Measurements from ENCODE around the gene BABAM2. TPM values are rescaled to one million over a fixed set of nuclear protein-coding genes. Genes with fewer than 3 reads are reported as not detected.

Gene BABAM2
- polyA plus RNA-seq, 4 donors = 43.6 to 58.2 (median 51.3) TPM

GRCh38 chr2:28268386-28268785, 377.9 kb downstream of the BABAM2 start:
- DNase-seq (ENCODE audit: low read depth in 4 of 4, low spot score in 2 of 4) = no peak

DNA sequence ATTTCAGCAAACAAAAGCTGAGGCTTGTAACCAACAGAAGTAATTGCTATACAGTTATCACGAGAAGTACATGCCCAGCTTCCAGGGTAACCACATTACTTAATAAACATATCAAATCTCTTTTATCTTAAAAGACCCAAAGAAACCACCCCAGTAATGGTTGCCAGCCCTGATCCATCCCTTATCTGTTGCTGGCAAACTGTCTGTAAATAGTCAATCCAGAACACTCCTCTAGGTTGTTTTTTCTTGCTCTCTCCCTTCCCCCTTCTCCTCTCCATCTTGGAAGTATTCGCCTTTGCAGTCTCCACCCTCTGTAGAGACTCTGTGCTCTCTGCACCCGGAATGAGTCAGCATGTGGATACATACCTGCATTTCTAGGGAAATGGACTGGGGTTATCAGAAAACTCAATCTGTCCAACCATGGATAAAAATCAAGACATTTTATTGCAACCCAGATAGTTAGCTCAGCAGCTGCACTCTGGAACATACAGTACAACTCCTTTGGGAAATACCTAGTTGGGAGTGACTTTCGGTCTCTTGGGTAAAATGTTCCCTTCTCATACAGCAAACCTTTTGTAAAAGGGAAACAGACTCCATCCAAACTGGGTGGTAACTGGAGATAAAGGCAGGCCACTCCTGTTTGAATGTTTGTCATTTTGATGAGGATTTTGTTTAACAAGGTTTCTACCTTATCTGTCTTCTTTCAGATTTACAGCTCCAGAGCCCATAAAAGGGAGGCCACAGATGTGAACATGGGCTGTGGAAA, 378.7 kb downstream of the BABAM2 start:
- DNase-seq (ENCODE audit: low read depth in 4 of 4, low spot score in 2 of 4) = no peak

DNA sequence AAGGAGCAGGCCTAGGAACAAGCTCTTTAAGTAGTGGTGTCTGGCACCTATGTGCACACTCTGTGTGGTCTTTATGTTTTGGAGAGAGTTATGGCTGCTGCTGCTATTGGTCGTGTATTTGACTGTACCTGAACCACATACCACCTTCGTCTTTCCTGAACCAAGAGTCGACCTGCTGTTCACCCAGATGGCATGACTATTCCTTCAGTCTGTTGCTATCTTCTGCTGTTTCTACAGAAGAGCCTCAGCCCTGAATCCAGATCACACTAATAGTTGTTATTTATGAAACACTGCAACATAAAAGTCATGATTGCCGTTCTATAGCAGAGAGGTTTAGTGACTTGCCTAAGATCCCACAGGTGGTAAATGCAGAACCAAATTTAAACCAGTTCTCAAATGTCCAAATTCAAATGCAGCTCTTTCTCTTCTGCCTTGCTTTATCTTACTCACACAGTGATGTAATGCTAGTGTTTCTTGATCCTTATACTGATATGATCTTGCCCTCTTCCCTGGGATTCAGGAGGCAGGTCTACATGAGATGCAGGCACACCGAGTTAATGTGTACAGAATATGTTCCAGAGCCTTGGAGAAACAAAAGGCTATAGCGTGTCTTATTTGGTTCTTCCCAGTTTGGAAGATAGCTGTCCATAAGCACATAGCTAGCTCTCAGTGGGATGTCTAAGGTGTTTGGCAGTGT, 380.1 kb downstream of the BABAM2 start:
- DNase-seq (ENCODE audit: low read depth in 4 of 4, low spot score in 2 of 4) = no peak

- DNase-seq (ENCODE audit: low read depth in 4 of 4, low spot score in 2 of 4) = no peak
These were observed 380.8 kb downstream of the BABAM2 start for GRCh38 chr2:28271231-28271918.

GRCh38 chr2:28271919-28272250, 381.4 kb downstream of the BABAM2 start:
- no peak for DNase-seq (ENCODE audit: low read depth in 4 of 4, low spot score in 2 of 4)

DNA sequence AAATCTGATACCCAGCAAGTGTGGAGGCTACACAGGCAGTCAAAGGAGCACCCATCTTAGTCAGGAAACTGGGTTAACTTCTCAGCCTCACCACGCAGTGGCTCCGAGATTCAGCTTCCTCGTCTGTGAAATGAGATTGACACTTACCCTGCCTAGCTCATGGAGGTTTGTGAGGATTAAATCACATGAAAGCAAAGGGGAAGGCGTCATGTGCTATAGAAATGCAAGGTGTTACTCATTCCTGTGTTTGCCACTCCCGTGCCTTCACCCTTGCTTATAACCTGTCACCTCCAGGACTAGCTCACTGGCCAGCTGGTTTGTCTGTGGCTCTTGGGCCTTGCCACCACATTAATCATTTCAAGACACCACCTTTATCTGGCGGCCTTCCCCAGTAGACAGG, 383.2 kb downstream of the BABAM2 start:
- no peak for DNase-seq (ENCODE audit: low read depth in 4 of 4, low spot score in 2 of 4)

DNA sequence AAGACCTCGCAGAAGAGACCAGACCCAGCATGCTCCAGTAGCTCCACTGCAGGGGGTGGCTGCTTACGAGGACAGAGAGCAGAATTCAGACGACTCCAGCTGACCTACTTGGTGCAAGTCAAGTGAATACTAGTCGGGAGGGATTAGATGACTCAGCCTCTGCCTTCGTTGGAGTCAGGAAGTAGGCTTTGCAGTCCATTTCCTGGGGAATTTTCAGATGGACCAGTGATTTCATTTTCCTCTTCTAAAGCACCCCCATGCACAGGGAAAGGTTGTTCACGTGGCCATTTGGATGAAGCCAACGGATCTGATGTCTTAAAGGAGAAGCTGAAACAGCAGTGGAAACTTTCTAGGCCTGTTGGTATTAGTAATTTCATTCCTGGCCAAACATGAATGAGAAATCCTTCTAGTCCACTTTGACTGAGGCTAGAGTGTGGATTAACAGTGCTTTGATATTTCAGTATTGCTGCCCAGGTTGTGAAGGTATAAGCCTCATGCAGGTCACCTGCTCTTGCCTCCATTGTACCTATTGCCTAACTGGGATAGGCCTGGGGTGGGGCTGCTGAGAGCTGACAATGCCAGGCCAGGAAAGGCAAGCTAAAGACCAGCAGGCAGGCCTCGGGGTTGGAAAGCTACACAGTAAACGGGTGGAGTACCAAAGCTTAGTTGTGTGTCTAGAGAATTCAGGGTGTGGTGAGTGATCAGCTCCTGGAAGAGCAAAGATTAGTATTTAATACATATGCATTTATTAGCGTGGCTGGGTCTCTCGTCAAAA, 384.6 kb downstream of the BABAM2 start:
- DNase-seq (ENCODE audit: low read depth in 4 of 4, low spot score in 2 of 4) = no peak

GRCh38 chr2:28276076-28276618, 385.6 kb downstream of the BABAM2 start:
- DNase-seq (ENCODE audit: low read depth in 4 of 4, low spot score in 2 of 4) = no peak

DNA sequence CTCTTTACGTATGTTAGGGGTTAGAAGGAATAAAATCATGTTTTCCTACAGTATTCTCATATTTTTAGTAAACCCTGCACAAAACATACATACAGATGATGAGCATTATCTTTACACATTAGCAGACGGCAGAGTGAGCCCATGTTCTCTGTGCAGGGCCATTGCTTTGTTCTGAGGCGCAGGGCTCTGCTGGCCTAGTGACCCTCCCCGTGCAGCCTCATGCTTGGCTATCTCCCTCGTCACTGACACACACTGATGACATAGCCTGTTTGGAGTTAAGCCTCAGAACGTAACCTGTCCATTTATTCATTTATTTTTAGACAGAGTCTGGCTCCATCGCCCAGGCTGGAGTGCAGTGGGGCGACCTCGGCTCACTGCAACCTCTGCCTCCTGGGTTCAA, 386.3 kb downstream of the BABAM2 start:
- no peak for DNase-seq (ENCODE audit: low read depth in 4 of 4, low spot score in 2 of 4)

- no peak for DNase-seq (ENCODE audit: low read depth in 4 of 4, low spot score in 2 of 4)
These were observed 386.9 kb downstream of the BABAM2 start for GRCh38 chr2:28277466-28277865.

DNA sequence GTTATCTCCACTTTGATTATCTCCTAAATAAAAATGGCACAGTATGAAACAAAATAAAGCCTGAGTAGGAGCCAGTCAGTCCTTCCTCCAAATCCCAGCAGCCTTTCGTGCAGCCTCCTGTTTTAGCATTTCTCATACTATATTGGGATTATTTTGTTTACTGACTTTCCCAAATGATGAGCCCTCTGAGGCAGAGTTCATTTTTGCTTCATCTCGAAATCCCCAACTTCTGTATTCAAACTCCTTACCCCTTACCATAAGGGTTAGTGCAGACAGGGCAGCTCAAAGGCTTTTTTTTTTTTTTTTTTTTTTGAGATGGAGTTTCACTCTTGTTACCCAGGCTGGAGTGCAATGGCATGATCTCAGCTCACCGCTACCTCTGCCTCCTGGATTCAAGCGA, 388.8 kb downstream of the BABAM2 start:
- DNase-seq (ENCODE audit: low read depth in 4 of 4, low spot score in 2 of 4) = no peak

GRCh38 chr2:28280619-28281018, 390.1 kb downstream of the BABAM2 start:
- peak in 1 of 4 donors; percentile 29 for DNase-seq (ENCODE audit: low read depth in 4 of 4, low spot score in 2 of 4)

- no peak for DNase-seq (ENCODE audit: low read depth in 4 of 4, low spot score in 2 of 4)
These were observed 391.2 kb downstream of the BABAM2 start for GRCh38 chr2:28281739-28282138.

DNA sequence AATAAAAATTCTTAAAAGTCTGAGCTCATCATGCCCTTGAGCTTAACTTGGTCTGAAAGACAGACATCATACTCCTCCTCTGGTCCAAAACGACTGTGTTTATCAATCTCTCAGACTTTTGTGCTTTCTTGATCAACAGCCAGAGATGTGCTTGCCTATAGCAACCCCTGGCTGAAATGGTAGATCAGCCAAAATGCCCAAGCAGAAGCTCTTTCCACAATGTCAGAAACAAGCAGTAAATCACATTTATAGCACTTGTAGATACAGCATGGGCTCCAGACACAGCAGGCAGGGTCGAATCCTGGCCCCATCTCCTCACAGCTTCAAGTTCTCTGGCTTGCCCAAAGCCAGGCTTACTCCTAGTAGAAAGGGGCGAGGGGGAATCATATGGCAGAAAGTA, 391.7 kb downstream of the BABAM2 start:
- no peak for DNase-seq (ENCODE audit: low read depth in 4 of 4, low spot score in 2 of 4)

DNA sequence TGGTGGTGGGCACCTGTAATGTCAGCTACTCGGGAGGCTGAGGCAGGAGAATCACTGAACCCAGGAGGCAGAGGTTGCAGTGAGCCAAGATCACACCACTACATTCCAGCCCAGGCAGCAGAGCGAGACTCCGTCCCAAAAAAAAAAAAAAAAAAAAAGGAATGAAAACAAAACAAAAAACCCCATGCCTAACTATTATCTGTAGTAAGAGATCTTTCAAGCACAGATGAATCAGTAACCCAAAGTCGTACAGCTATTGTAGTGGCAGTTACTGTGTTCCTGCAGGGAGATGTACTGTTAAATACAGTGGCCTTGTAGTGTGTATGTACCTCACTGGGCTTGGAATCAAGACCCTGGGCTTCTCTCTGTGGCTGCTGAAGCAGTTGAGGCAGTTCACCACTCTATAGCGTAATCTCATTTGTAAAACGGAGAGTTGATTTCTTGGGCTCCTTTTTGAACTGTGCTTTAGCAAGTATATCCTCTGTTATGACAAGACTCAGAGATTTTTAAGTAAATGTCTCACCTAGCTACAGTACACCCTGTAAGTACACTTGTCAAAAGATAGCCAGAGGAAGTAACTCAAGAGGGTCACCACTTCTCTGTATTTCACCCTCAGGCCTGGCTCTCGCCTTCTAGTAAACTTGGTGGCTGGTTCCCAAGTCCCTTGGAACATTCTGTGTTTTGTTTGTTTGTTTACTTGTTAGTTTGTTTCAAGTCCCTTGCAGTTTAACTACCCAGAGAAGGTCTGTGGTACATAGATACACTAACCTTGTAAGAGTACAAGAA, 392.5 kb downstream of the BABAM2 start:
- DNase-seq (ENCODE audit: low read depth in 4 of 4, low spot score in 2 of 4) = no peak

- no peak for DNase-seq (ENCODE audit: low read depth in 4 of 4, low spot score in 2 of 4)
These were observed 393.3 kb downstream of the BABAM2 start for GRCh38 chr2:28283861-28284260.

GRCh38 chr2:28286678-28287077, 396.1 kb downstream of the BABAM2 start:
- no peak for DNase-seq (ENCODE audit: low read depth in 4 of 4, low spot score in 2 of 4)

DNA sequence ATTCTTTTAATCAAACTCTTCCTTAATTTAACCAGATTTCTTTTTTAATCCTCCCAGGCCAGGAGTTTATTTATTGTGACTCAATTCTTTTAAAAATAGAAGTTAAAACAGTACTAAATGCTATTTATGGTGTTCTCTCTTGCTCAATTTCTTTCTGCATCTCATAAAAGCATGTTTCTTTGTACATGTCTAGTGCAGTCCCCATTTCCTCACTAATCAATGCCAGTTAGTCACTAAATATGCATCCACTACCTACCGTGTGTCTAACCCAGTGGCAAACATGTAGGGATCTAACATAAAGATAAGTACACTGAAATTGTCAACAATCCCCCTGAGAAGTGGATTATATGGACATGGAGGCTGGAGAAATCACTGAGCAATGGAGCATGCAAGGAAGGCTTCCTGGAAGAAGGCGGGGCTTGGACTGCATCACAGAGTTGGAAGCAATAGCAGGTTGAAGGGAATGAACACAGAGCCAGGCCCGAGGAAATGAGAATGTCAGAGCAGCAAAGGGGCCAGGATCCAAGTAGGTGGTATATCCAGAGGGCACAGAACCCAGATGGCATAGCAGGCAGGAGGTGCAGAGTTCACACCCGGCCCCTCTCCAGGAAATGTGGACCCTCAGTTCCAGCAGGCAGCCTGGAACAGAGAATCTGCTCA, 396.9 kb downstream of the BABAM2 start:
- DNase-seq (ENCODE audit: low read depth in 4 of 4, low spot score in 2 of 4) = no peak

DNA sequence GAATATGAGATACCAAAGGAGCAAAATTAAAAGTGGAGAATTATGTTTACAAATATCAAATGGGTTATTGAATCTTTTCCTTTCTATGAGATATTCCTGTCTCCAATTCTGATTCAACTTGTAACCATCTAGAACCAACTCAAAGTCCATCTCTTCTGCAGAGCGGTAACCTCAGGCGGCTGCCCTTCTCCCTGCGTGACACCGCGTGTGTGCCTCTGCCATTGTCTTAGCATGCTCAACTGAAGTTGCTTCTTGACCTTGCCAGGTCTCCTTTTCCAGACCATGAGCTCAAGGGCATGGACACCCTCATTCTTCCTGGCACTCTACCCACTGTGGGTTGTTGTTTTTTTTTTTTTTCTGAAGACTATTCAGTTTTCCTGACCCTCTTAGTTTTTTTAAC, 398.1 kb downstream of the BABAM2 start:
- no peak for DNase-seq (ENCODE audit: low read depth in 4 of 4, low spot score in 2 of 4)

Data from left renal cortex interstitium (tissue), 4 donors.